Stimulated activated effector memory CD8-positive, alpha-beta T cell treated with anti-CD3 and anti-CD28 coated beads, Interleukin-12 subunit alpha, Interleukin-12 subunit beta, amount 100 ng/mL, for 72 hours (primary cell): ENCODE measurements around the gene PLXNC1.

Source experiments
- ATAC-seq: fragments of 150-1000 bp; cut with Tn5 transposase; 2 replicates; pipeline ENCODE4 v1.10.0; 2021
- DNase-seq, 2 donors: peaks; one replicate each; pipeline ENCODE4 v3.0.0; 2021 to 2022; ENCODE audit warnings: low spot score in 2 of 2
- H3K27ac Mint-ChIP-seq: one replicate; pipeline ENCODE4 v1.8.0; 2022; ENCODE audit warnings: mild to moderate bottlenecking, mixed read lengths
- H3K36me3 Mint-ChIP-seq: one replicate; pipeline ENCODE4 v1.8.0; 2022; ENCODE audit warnings: mild to moderate bottlenecking, mixed read lengths
- H3K4me1 Mint-ChIP-seq: one replicate; pipeline ENCODE4 v1.8.0; 2022; ENCODE audit warnings: mixed read lengths
- H3K4me3 Mint-ChIP-seq: one replicate; pipeline ENCODE4 v1.8.0; 2022; ENCODE audit warnings: mild to moderate bottlenecking, mixed read lengths
- H3K9me3 Mint-ChIP-seq: one replicate; pipeline ENCODE4 v1.8.0; 2022; ENCODE audit warnings: mixed read lengths

The PLXNC1 gene

GRCh38 chr12:94193168-94193567 is 44.8 kb downstream of the PLXNC1 start:
- DNase-seq (no peak), ATAC-seq (no peak)
- Mint-ChIP-seq H3K9me3 (peaks cover 5% of the 10 kb centered on the region), H3K4me1 (peaks cover 26% of the 10 kb centered on the region), H3K36me3 (no peaks in the 10 kb centered on the region), H3K27ac (peak overlapping the region; percentile 21), H3K4me3 (no peak overlapping the region)

- Mint-ChIP-seq H3K27ac (peak overlapping the region; percentile 58), H3K9me3 (peaks cover 5% of the 10 kb centered on the region), H3K4me1 (peaks cover 30% of the 10 kb centered on the region), H3K36me3 (no peaks in the 10 kb centered on the region), H3K4me3 (no peak overlapping the region)
- ATAC-seq (no peak), DNase-seq (no peak)
These were observed 47.1 kb downstream of the PLXNC1 start for GRCh38 chr12:94195483-94195882.

- H3K9me3 Mint-ChIP-seq: no peaks in the 10 kb centered on the region
- DNase-seq: no peak
- H3K36me3 Mint-ChIP-seq: peaks cover 6% of the 10 kb centered on the region
- no peak overlapping the region for H3K4me3 Mint-ChIP-seq
- H3K4me1 Mint-ChIP-seq: peaks cover 28% of the 10 kb centered on the region
- no peak for ATAC-seq
- peak overlapping the region; percentile 17 for H3K27ac Mint-ChIP-seq
These were observed 50.1 kb downstream of the PLXNC1 start for GRCh38 chr12:94198469-94198868.

- H3K4me1 Mint-ChIP-seq: peaks cover 27% of the 10 kb centered on the region
- H3K36me3 Mint-ChIP-seq: peaks cover 6% of the 10 kb centered on the region
- peak overlapping the region; percentile 17 for H3K27ac Mint-ChIP-seq
- H3K9me3 Mint-ChIP-seq: no peaks in the 10 kb centered on the region
- DNase-seq: no peak
- no peak for ATAC-seq
- no peak overlapping the region for H3K4me3 Mint-ChIP-seq
These were observed 50.5 kb downstream of the PLXNC1 start for GRCh38 chr12:94198872-94199271.

GRCh38 chr12:94200069-94200468 is 51.7 kb downstream of the PLXNC1 start:
- no peak for DNase-seq
- H3K4me1 Mint-ChIP-seq: peaks cover 38% of the 10 kb centered on the region
- peaks cover 6% of the 10 kb centered on the region for H3K36me3 Mint-ChIP-seq
- H3K27ac Mint-ChIP-seq: peak overlapping the region; percentile 23
- H3K4me3 Mint-ChIP-seq: no peak overlapping the region
- H3K9me3 Mint-ChIP-seq: no peaks in the 10 kb centered on the region
- no peak for ATAC-seq

- Mint-ChIP-seq H3K4me1 (peaks cover 43% of the 10 kb centered on the region), H3K4me3 (no peak overlapping the region), H3K27ac (peak overlapping the region; percentile 23), H3K36me3 (peaks cover 6% of the 10 kb centered on the region), H3K9me3 (no peaks in the 10 kb centered on the region)
- no peak for DNase-seq
- ATAC-seq: no peak
These were observed 52.3 kb downstream of the PLXNC1 start for GRCh38 chr12:94200695-94201094.

GRCh38 chr12:94202245-94203180 is 54.1 kb downstream of the PLXNC1 start:
- H3K4me1 Mint-ChIP-seq: peaks cover 61% of the 10 kb centered on the region

GRCh38 chr12:94203181-94203546 is 54.8 kb downstream of the PLXNC1 start:
- Mint-ChIP-seq H3K36me3 (peaks cover 8% of the 10 kb centered on the region), H3K27ac (no peak overlapping the region), H3K4me1 (peaks cover 68% of the 10 kb centered on the region), H3K9me3 (no peaks in the 10 kb centered on the region), H3K4me3 (peak overlapping the region; percentile 13)
- ATAC-seq: no peak
- no peak for DNase-seq

More at GRCh38 chr12:94202245-94203180, 54.1 kb downstream of the PLXNC1 start:
- no peak overlapping the region for H3K27ac Mint-ChIP-seq
- DNase-seq (no peak), ATAC-seq (peak; percentile 53)
- H3K9me3 Mint-ChIP-seq: no peaks in the 10 kb centered on the region
- H3K4me3 Mint-ChIP-seq: peak overlapping the region; percentile 13
- peaks cover 6% of the 10 kb centered on the region for H3K36me3 Mint-ChIP-seq

GRCh38 chr12:94203796-94204195 is 55.4 kb downstream of the PLXNC1 start:
- peak overlapping the region; percentile 73 for H3K4me3 Mint-ChIP-seq
- peaks cover 12% of the 10 kb centered on the region for H3K36me3 Mint-ChIP-seq
- H3K9me3 Mint-ChIP-seq: no peaks in the 10 kb centered on the region
- ATAC-seq (no peak), DNase-seq (no peak)
- peak overlapping the region; percentile 98 for H3K27ac Mint-ChIP-seq
- H3K4me1 Mint-ChIP-seq: peaks cover 74% of the 10 kb centered on the region

GRCh38 chr12:94204499-94205247 is 56.3 kb downstream of the PLXNC1 start:
- H3K36me3 Mint-ChIP-seq: peaks cover 12% of the 10 kb centered on the region
- peaks cover 81% of the 10 kb centered on the region for H3K4me1 Mint-ChIP-seq
- H3K4me3 Mint-ChIP-seq: peak overlapping the region; percentile 73
- no peak for DNase-seq
- ATAC-seq: no peak
- no peaks in the 10 kb centered on the region for H3K9me3 Mint-ChIP-seq
- peak overlapping the region; percentile 98 for H3K27ac Mint-ChIP-seq

GRCh38 chr12:94205822-94206221 is 57.4 kb downstream of the PLXNC1 start:
- Mint-ChIP-seq H3K36me3 (peaks cover 12% of the 10 kb centered on the region), H3K4me3 (peak overlapping the region; percentile 73), H3K27ac (peak overlapping the region; percentile 98), H3K4me1 (peaks cover 74% of the 10 kb centered on the region), H3K9me3 (no peaks in the 10 kb centered on the region)
- no peak for ATAC-seq
- no peak for DNase-seq

- Mint-ChIP-seq H3K9me3 (peaks cover 3% of the 10 kb centered on the region), H3K27ac (peak overlapping the region; percentile 98), H3K36me3 (peaks cover 8% of the 10 kb centered on the region), H3K4me1 (peaks cover 79% of the 10 kb centered on the region), H3K4me3 (peak overlapping the region; percentile 73)
- ATAC-seq (no peak), DNase-seq (no peak)
These were observed 58.5 kb downstream of the PLXNC1 start for GRCh38 chr12:94206886-94207285.

- H3K4me1 Mint-ChIP-seq: peaks cover 74% of the 10 kb centered on the region
- H3K4me3 Mint-ChIP-seq: peak overlapping the region; percentile 73
- no peak for ATAC-seq
These were observed 59.1 kb downstream of the PLXNC1 start for GRCh38 chr12:94207467-94207848.

GRCh38 chr12:94207849-94208621 is 59.7 kb downstream of the PLXNC1 start:
- Mint-ChIP-seq H3K27ac (peak overlapping the region; percentile 98), H3K9me3 (peaks cover 3% of the 10 kb centered on the region)

More at GRCh38 chr12:94207467-94207848, 59.1 kb downstream of the PLXNC1 start:
- H3K36me3 Mint-ChIP-seq: peaks cover 6% of the 10 kb centered on the region
- no peak for DNase-seq
- peak overlapping the region; percentile 98 for H3K27ac Mint-ChIP-seq
- peaks cover 3% of the 10 kb centered on the region for H3K9me3 Mint-ChIP-seq

GRCh38 chr12:94208622-94208966 is 60.2 kb downstream of the PLXNC1 start:
- H3K36me3 Mint-ChIP-seq: peaks cover 6% of the 10 kb centered on the region
- peak; percentile 27 to 74 for DNase-seq
- H3K9me3 Mint-ChIP-seq: peaks cover 3% of the 10 kb centered on the region
- peak overlapping the region; percentile 98 for H3K27ac Mint-ChIP-seq
- peak; percentile 85 for ATAC-seq
- peaks cover 66% of the 10 kb centered on the region for H3K4me1 Mint-ChIP-seq
- peak overlapping the region; percentile 73 for H3K4me3 Mint-ChIP-seq

More at GRCh38 chr12:94207849-94208621, 59.7 kb downstream of the PLXNC1 start:
- peak; percentile 26 to 74 for DNase-seq
- ATAC-seq: peak; percentile 86
- H3K36me3 Mint-ChIP-seq: peaks cover 6% of the 10 kb centered on the region
- H3K4me1 Mint-ChIP-seq: peaks cover 68% of the 10 kb centered on the region
- peak overlapping the region; percentile 73 for H3K4me3 Mint-ChIP-seq
